ENCODE data around the gene PELO.
"Not testable (repeated sequence)": the region's sequence is repeated elsewhere in the genome, so short reads cannot be mapped to it uniquely, and the experiment has no call there.

The PELO gene, protein sequence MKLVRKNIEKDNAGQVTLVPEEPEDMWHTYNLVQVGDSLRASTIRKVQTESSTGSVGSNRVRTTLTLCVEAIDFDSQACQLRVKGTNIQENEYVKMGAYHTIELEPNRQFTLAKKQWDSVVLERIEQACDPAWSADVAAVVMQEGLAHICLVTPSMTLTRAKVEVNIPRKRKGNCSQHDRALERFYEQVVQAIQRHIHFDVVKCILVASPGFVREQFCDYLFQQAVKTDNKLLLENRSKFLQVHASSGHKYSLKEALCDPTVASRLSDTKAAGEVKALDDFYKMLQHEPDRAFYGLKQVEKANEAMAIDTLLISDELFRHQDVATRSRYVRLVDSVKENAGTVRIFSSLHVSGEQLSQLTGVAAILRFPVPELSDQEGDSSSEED

GRCh38 chr5:52787600-52788504 lies at the start of gene PELO, which contains the start of gene ITGA1:
PELO (plus strand) TSS chr5:52787916; CDS start chr5:52800395, 12,479 bp downstream.
ITGA1 (plus strand) TSS chr5:52787916; CDS start chr5:52788354, 438 bp downstream.
- H3K4me1 Mint-ChIP-seq, result peaks cover 28% of the 10 kb centered on the region
- no peaks in the 10 kb centered on the region for H3K9me3 Mint-ChIP-seq
- ATAC-seq, result peak; percentile 91
- H3K4me3 Mint-ChIP-seq, result peak within 1 kb of the TSS; percentile 88
- peak; percentile 30 to 81 for DNase-seq (ENCODE audit: low spot score in 2 of 2)
- peak within 1 kb of the TSS; percentile 89 for H3K27ac Mint-ChIP-seq
- H3K36me3 Mint-ChIP-seq, result no peaks in the 10 kb centered on the region

GRCh38 chr5:52738095-52738506 lies 49.6 kb upstream of the PELO start:
- Mint-ChIP-seq H3K9me3 (no peaks in the 10 kb centered on the region), H3K4me3 (no peak overlapping the region), H3K36me3 (peaks cover 2% of the 10 kb centered on the region), H3K4me1 (peaks cover 24% of the 10 kb centered on the region), H3K27ac (no peak overlapping the region)
- DNase-seq (ENCODE audit: low spot score in 2 of 2) (no peak), ATAC-seq (peak; percentile 80)

- no peak for ATAC-seq
- Mint-ChIP-seq H3K4me3 (no peak overlapping the region), H3K27ac (no peak overlapping the region), H3K36me3 (peaks cover 5% of the 10 kb centered on the region), H3K9me3 (no peaks in the 10 kb centered on the region), H3K4me1 (peaks cover 40% of the 10 kb centered on the region)
- DNase-seq (ENCODE audit: low spot score in 2 of 2), result no peak
These were observed 47.7 kb upstream of the PELO start for GRCh38 chr5:52740007-52740406.

GRCh38 chr5:52743012-52743411 lies 44.7 kb upstream of the PELO start:
- Mint-ChIP-seq H3K9me3 (no peaks in the 10 kb centered on the region), H3K4me3 (peak overlapping the region; percentile 45), H3K4me1 (peaks cover 51% of the 10 kb centered on the region), H3K36me3 (peaks cover 5% of the 10 kb centered on the region), H3K27ac (peak overlapping the region; percentile 3)
- no peak for DNase-seq (ENCODE audit: low spot score in 2 of 2)
- ATAC-seq, result peak; percentile 31

GRCh38 chr5:52743529-52743928 lies 44.2 kb upstream of the PELO start:
- H3K4me1 Mint-ChIP-seq, result peaks cover 51% of the 10 kb centered on the region
- ATAC-seq, result peak; percentile 33

DNA sequence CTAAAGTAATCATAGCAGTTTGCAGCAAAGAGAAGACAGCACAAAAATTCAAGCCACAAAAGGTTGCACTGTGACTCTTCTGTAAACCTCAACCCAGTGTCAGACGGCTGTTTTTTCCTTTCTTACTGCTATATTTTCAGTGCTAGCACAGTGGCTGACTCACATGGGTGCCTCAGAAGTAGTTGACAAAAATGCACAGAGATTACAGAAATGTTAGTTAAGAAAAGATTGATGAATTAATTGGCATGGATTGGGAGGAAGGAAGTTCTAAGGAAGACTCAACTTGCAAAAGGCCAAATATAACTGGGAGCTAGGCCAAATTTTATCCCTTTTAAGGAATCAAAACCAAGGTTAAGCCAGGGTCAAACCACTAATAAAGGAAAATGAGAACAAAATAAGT lies 43.7 kb upstream of the PELO start:
- ATAC-seq, result peak; percentile 98
- Mint-ChIP-seq H3K9me3 (no peaks in the 10 kb centered on the region), H3K4me1 (peaks cover 54% of the 10 kb centered on the region), H3K36me3 (peaks cover 5% of the 10 kb centered on the region), H3K27ac (peak overlapping the region; percentile 3), H3K4me3 (peak overlapping the region; percentile 45)
- DNase-seq (ENCODE audit: low spot score in 2 of 2), result peak; percentile 24 to 66

More at GRCh38 chr5:52743529-52743928, 44.2 kb upstream of the PELO start:
- Mint-ChIP-seq H3K9me3 (no peaks in the 10 kb centered on the region), H3K36me3 (peaks cover 5% of the 10 kb centered on the region), H3K27ac (peak overlapping the region; percentile 3), H3K4me3 (peak overlapping the region; percentile 45)
- no peak for DNase-seq (ENCODE audit: low spot score in 2 of 2)

- not testable (repeated sequence) for DNase-seq (ENCODE audit: low spot score in 2 of 2); H3K36me3 Mint-ChIP-seq; H3K9me3 Mint-ChIP-seq; H3K27ac Mint-ChIP-seq; H3K4me3 Mint-ChIP-seq; ATAC-seq
- H3K4me1 Mint-ChIP-seq, result peaks cover 64% of the 10 kb centered on the region
These were observed 42.8 kb upstream of the PELO start for GRCh38 chr5:52744867-52745458.

GRCh38 chr5:52746539-52746938 lies 41.2 kb upstream of the PELO start:
- no peak overlapping the region for H3K27ac Mint-ChIP-seq
- no peak for DNase-seq (ENCODE audit: low spot score in 2 of 2)
- ATAC-seq, result no peak
- H3K36me3 Mint-ChIP-seq, result peaks cover 5% of the 10 kb centered on the region
- no peaks in the 10 kb centered on the region for H3K9me3 Mint-ChIP-seq
- H3K4me1 Mint-ChIP-seq, result peaks cover 63% of the 10 kb centered on the region
- H3K4me3 Mint-ChIP-seq, result no peak overlapping the region

DNA sequence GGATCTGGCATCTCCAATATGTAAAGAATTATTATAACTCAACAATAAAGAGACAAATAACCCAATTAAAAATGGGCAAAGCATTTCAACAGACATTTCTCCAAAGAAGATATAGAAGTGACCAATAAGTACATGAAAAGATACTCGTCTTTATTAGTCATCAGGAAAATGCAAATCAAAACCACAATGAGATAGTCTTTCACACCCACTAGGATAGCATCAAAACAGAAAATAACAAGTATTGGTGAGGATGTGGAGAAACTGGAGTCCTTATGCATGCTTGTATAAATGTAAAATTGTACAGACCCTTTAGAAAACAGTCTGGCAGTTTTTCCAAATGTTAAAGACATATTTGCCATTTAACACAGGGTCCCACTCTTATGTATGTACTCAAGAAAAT lies 39.1 kb upstream of the PELO start:
- H3K36me3 Mint-ChIP-seq, result no peaks in the 10 kb centered on the region
- no peak overlapping the region for H3K4me3 Mint-ChIP-seq
- no peaks in the 10 kb centered on the region for H3K9me3 Mint-ChIP-seq
- H3K27ac Mint-ChIP-seq, result no peak overlapping the region
- DNase-seq (ENCODE audit: low spot score in 2 of 2) (no peak), ATAC-seq (peak; percentile 73)
- H3K4me1 Mint-ChIP-seq, result peaks cover 48% of the 10 kb centered on the region

DNA sequence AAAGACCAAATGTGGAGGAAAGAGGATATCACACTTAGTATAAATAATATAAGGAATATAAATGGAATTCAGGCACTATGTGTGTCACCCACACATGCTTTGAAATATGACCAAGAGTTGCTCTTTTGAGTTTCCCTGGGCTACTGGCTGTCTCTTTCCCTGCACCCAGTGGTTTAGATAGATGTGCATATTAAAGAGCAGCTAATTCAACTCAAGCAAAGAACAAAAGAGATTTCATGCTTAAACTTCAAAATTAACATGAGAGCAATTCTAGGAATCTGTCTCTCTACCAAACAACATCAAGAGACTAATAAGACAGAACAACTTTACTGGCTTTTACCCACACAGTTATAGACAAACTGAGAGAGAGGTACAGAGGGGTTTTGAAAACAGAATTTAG lies 38.0 kb upstream of the PELO start:
- H3K4me3 Mint-ChIP-seq, result no peak overlapping the region
- H3K27ac Mint-ChIP-seq, result no peak overlapping the region
- ATAC-seq (no peak), DNase-seq (ENCODE audit: low spot score in 2 of 2) (no peak)
- no peaks in the 10 kb centered on the region for H3K9me3 Mint-ChIP-seq
- no peaks in the 10 kb centered on the region for H3K36me3 Mint-ChIP-seq
- peaks cover 39% of the 10 kb centered on the region for H3K4me1 Mint-ChIP-seq

GRCh38 chr5:52751137-52751536 lies 36.6 kb upstream of the PELO start:
- no peak for DNase-seq (ENCODE audit: low spot score in 2 of 2)
- no peaks in the 10 kb centered on the region for H3K36me3 Mint-ChIP-seq
- H3K4me1 Mint-ChIP-seq, result peaks cover 25% of the 10 kb centered on the region
- H3K9me3 Mint-ChIP-seq, result no peaks in the 10 kb centered on the region
- ATAC-seq, result no peak
- no peak overlapping the region for H3K27ac Mint-ChIP-seq
- H3K4me3 Mint-ChIP-seq, result no peak overlapping the region

GRCh38 chr5:52754051-52754450 lies 33.7 kb upstream of the PELO start:
- no peak for DNase-seq (ENCODE audit: low spot score in 2 of 2)
- no peak overlapping the region for H3K27ac Mint-ChIP-seq
- no peaks in the 10 kb centered on the region for H3K36me3 Mint-ChIP-seq
- H3K4me1 Mint-ChIP-seq, result peaks cover 11% of the 10 kb centered on the region
- ATAC-seq, result no peak
- H3K4me3 Mint-ChIP-seq, result no peak overlapping the region
- no peaks in the 10 kb centered on the region for H3K9me3 Mint-ChIP-seq

GRCh38 chr5:52757527-52757926 lies 30.2 kb upstream of the PELO start:
- H3K9me3 Mint-ChIP-seq, result no peaks in the 10 kb centered on the region
- H3K36me3 Mint-ChIP-seq, result no peaks in the 10 kb centered on the region
- H3K27ac Mint-ChIP-seq, result no peak overlapping the region
- ATAC-seq, result no peak
- H3K4me3 Mint-ChIP-seq, result no peak overlapping the region
- DNase-seq (ENCODE audit: low spot score in 2 of 2), result no peak
- H3K4me1 Mint-ChIP-seq, result peaks cover 9% of the 10 kb centered on the region

GRCh38 chr5:52758014-52758413 lies 29.7 kb upstream of the PELO start:
- H3K27ac Mint-ChIP-seq, result no peak overlapping the region
- peaks cover 9% of the 10 kb centered on the region for H3K4me1 Mint-ChIP-seq
- H3K36me3 Mint-ChIP-seq, result no peaks in the 10 kb centered on the region
- H3K4me3 Mint-ChIP-seq, result no peak overlapping the region
- H3K9me3 Mint-ChIP-seq, result no peaks in the 10 kb centered on the region
- ATAC-seq (no peak), DNase-seq (ENCODE audit: low spot score in 2 of 2) (no peak)

DNA sequence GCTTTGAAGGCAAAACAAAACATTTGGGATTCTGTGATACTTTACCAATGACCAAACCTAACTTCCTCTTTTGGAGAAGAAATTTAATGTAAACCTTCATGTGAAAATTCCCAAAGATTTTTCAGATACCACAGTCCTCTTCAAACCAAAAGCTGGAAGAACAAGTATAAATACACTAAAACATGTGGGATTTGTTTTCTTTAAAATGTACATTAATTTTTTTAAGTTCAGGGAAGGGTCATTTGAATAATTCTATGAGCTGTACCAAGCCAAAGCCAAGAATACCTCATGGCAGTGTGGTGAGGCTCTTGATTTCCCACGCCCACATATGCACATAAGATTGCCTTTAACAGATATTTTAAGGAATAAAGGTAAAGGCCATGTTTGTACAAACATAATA lies 28.4 kb upstream of the PELO start:
- DNase-seq (ENCODE audit: low spot score in 2 of 2), result no peak
- H3K9me3 Mint-ChIP-seq, result no peaks in the 10 kb centered on the region
- H3K36me3 Mint-ChIP-seq, result no peaks in the 10 kb centered on the region
- H3K27ac Mint-ChIP-seq, result no peak overlapping the region
- H3K4me1 Mint-ChIP-seq, result peaks cover 14% of the 10 kb centered on the region
- H3K4me3 Mint-ChIP-seq, result no peak overlapping the region
- ATAC-seq, result no peak
